Astrocyte of the cerebellum (primary cell): ENCODE data around the gene METTL25B.

ENCODE experiments used
- DNase-seq: peaks from one replicate; pipeline ENCODE4 v3.0.0-alpha.2; 2011; ENCODE audit warnings: low read depth
- H3K4me3 ChIP-seq: 2 replicates; pipeline ENCODE4 v1.5.1; 2011; ENCODE audit warnings: mild to moderate bottlenecking, low read depth, low read length, moderate library complexity
- CTCF ChIP-seq: IDR thresholded peaks from 2 replicates; pipeline ENCODE4 v1.5.1; 2012; ENCODE audit warnings: low read length, low read depth, moderate library complexity, mild to moderate bottlenecking; ENCODE audit errors: missing control alignments
- in situ Hi-C: cut with HindIII; loops from 2 replicates; pipeline ENCODE4 v1.10.0; 2017; ENCODE audit warnings: low sequenced_read_pairs

METTL25B gene

GRCh38 chr1:156742801-156743200, 14.5 kb downstream of the METTL25B start:
- DNase-seq = no peak
- in situ Hi-C loops = no loop called here
- no peak overlapping the region for H3K4me3 ChIP-seq
- TF ChIP-seq CTCF = no peak

- no peak for DNase-seq
- in situ Hi-C loops = no loop called here
- no peak overlapping the region for H3K4me3 ChIP-seq
- no peak for TF ChIP-seq CTCF
Measured at GRCh38 chr1:156743367-156744302, 15.4 kb downstream of the METTL25B start.

GRCh38 chr1:156744344-156744743, 16.1 kb downstream of the METTL25B start:
- no peak overlapping the region for H3K4me3 ChIP-seq
- TF ChIP-seq CTCF = no peak
- in situ Hi-C loops = no loop called here
- no peak for DNase-seq

- no peak for DNase-seq
- H3K4me3 ChIP-seq = no peak overlapping the region
- no peak for TF ChIP-seq CTCF
- in situ Hi-C loops = no loop called here
Measured at GRCh38 chr1:156744786-156745419, 16.6 kb downstream of the METTL25B start.

- TF ChIP-seq CTCF = no peak
- in situ Hi-C loops = no loop called here
- DNase-seq = no peak
- no peak overlapping the region for H3K4me3 ChIP-seq
Measured at GRCh38 chr1:156745881-156746280, 17.6 kb downstream of the METTL25B start.

GRCh38 chr1:156746406-156746727, 18.1 kb downstream of the METTL25B start:
- peak overlapping the region; percentile 94 for H3K4me3 ChIP-seq
- DNase-seq = no peak
- in situ Hi-C loops = no loop called here
- TF ChIP-seq CTCF = no peak
